GM12872 (cell line): ENCODE results near the gene TRIM17.

ENCODE experiments used
- CTCF ChIP-seq: IDR thresholded peaks from 3 replicates; pipeline ENCODE4 v1.5.1; 2011; ENCODE audit warnings: low read depth, mild to moderate bottlenecking, low read length, moderate library complexity; ENCODE audit not compliant: insufficient read depth

The TRIM17 gene

GRCh38 chr1:228408041-228408868 lies 8.4 kb downstream of the TRIM17 start:
- no peak for TF ChIP-seq CTCF

GRCh38 chr1:228407106-228408040 lies 9.3 kb downstream of the TRIM17 start:
- TF ChIP-seq CTCF, result no peak

- TF ChIP-seq CTCF, result no peak
These were observed 10.8 kb downstream of the TRIM17 start for GRCh38 chr1:228405979-228406228.

GRCh38 chr1:228405200-228405978 lies 11.3 kb downstream of the TRIM17 start:
- no peak for TF ChIP-seq CTCF

- no peak for TF ChIP-seq CTCF
These were observed 12.4 kb downstream of the TRIM17 start for GRCh38 chr1:228404107-228404720.

- TF ChIP-seq CTCF, result no peak
These were observed 13.4 kb downstream of the TRIM17 start for GRCh38 chr1:228403231-228403631.
